Erythroblast (primary cell): Measurements from ENCODE around the gene CTIF.

Experiments used
- DNase-seq, 2 experiments: peaks; one replicate each; lab custom pipeline; 2025; lab: John Stamatoyannopoulos, UW
- GATA1 ChIP-seq: IDR thresholded peaks from 2 replicates; pipeline ENCODE4 v1.6.1; 2011; ENCODE audit warnings: low read depth, mild to moderate bottlenecking, control low read depth, low read length, moderate library complexity
- POLR2A ChIP-seq: IDR thresholded peaks from 2 replicates; pipeline ENCODE4 v1.6.1; 2011; ENCODE audit warnings: mild to moderate bottlenecking, low read length

Gene CTIF

GRCh38 chr18:48569915-48570264 lies 31.1 kb downstream of the CTIF start:
- no peak for TF ChIP-seq GATA1
- TF ChIP-seq POLR2A = no peak
- no peak for DNase-seq

GRCh38 chr18:48570313-48570712 lies 31.5 kb downstream of the CTIF start:
- DNase-seq = no peak
- no peak for TF ChIP-seq GATA1
- TF ChIP-seq POLR2A = no peak

- no peak for TF ChIP-seq GATA1
- TF ChIP-seq POLR2A = no peak
- DNase-seq = no peak
Observed at GRCh38 chr18:48571639-48572384, 33.0 kb downstream of the CTIF start.

GRCh38 chr18:48572402-48573126 lies 33.7 kb downstream of the CTIF start:
- no peak for TF ChIP-seq POLR2A
- no peak for TF ChIP-seq GATA1
- DNase-seq = no peak

GRCh38 chr18:48573632-48574283 lies 34.9 kb downstream of the CTIF start:
- no peak for TF ChIP-seq POLR2A
- no peak for TF ChIP-seq GATA1
- DNase-seq = no peak

- TF ChIP-seq GATA1 (no peak), POLR2A (no peak)
- DNase-seq = no peak
Observed at GRCh38 chr18:48574667-48575300, 36.0 kb downstream of the CTIF start.

- no peak for DNase-seq
- TF ChIP-seq POLR2A (no peak), GATA1 (no peak)
Observed at GRCh38 chr18:48575301-48575657, 36.4 kb downstream of the CTIF start.

GRCh38 chr18:48575658-48576456 lies 37.0 kb downstream of the CTIF start:
- TF ChIP-seq GATA1 (no peak), POLR2A (no peak)
- DNase-seq = no peak

- no peak for TF ChIP-seq POLR2A
- no peak for TF ChIP-seq GATA1
- DNase-seq = no peak
Observed at GRCh38 chr18:48576457-48576771, 37.6 kb downstream of the CTIF start.

- no peak for DNase-seq
Observed at GRCh38 chr18:48577478-48578190, 38.8 kb downstream of the CTIF start.

GRCh38 chr18:48578289-48578688 lies 39.5 kb downstream of the CTIF start:
- no peak for DNase-seq
- TF ChIP-seq POLR2A = no peak
- no peak for TF ChIP-seq GATA1

More at GRCh38 chr18:48577478-48578190, 38.8 kb downstream of the CTIF start:
- TF ChIP-seq GATA1 (no peak), POLR2A (no peak)

GRCh38 chr18:48580066-48580465 lies 41.2 kb downstream of the CTIF start:
- TF ChIP-seq POLR2A (no peak), GATA1 (no peak)
- DNase-seq = no peak

- TF ChIP-seq POLR2A (no peak), GATA1 (no peak)
- DNase-seq = no peak
Observed at GRCh38 chr18:48580782-48581181, 42.0 kb downstream of the CTIF start.

- DNase-seq = no peak
- TF ChIP-seq POLR2A (no peak), GATA1 (no peak)
Observed at GRCh38 chr18:48581206-48581605, 42.4 kb downstream of the CTIF start.
